Cardiac muscle cell (in vitro differentiated cells and primary cell): ENCODE data around the gene ADAP1. TPM values are rescaled to one million over a fixed set of nuclear protein-coding genes. Genes with fewer than 3 reads are reported as not detected.

ENCODE experiments used
- DNase-seq, 2 donors: peaks; one replicate each; pipeline versions ENCODE4 v3.0.0 to v3.0.0-alpha.2; 2010 to 2017; ENCODE audit warnings: low read depth in 1 of 2, low spot score in 1 of 2
- H3K27ac ChIP-seq: fragments of 200-600 bp; sonication (generic); 2 replicates; pipeline ENCODE4 v1.5.1; 2016
- H3K27me3 ChIP-seq: fragments of 200-600 bp; sonication (generic); 2 replicates; pipeline ENCODE4 v1.6.0; 2016; ENCODE audit warnings: control low read depth
- H3K36me3 ChIP-seq: fragments of 200-600 bp; sonication (generic); 2 replicates; pipeline ENCODE4 v1.5.1; 2016; ENCODE audit warnings: control low read depth
- H3K4me1 ChIP-seq: fragments of 200-600 bp; sonication (generic); 2 replicates; pipeline ENCODE4 v1.8.1; 2017; ENCODE audit warnings: low read depth, mild to moderate bottlenecking, mixed run types
- H3K4me3 ChIP-seq: fragments of 200-600 bp; sonication (generic); 2 replicates; pipeline ENCODE4 v1.5.1; 2016; ENCODE audit warnings: mild to moderate bottlenecking
- H3K9me3 ChIP-seq: fragments of 200-600 bp; sonication (generic); 2 replicates; pipeline ENCODE4 v1.5.1; 2017; ENCODE audit warnings: low read depth, mild to moderate bottlenecking, control low read depth
- polyA plus RNA-seq: library from polyadenylated mRNA; unstranded; fragments of >200 nt; fragmentation: Nextera tagmentation; extraction: Ambion mirVana; gene quantifications from 2 replicates; pipeline ENCODE4 v1.2.1, GENCODE V29; 2016
- total RNA-seq: library from RNA; depleted of rRNA; stranded (reverse); fragments of >200 nt; gene quantifications from 2 replicates; pipeline ENCODE4 v1.2.3, GENCODE V29; 2016
- TF ChIP-seq, protein P1 (sequence below): IDR thresholded peaks from 2 replicates; pipeline ENCODE4 v1.5.1; 2012; ENCODE audit warnings: low read depth, mild to moderate bottlenecking, low read length

The ADAP1 gene
- total and polyA plus RNA-seq, 2 experiments from 2014 or later, result 12.0 to 14.4 TPM

DNA sequence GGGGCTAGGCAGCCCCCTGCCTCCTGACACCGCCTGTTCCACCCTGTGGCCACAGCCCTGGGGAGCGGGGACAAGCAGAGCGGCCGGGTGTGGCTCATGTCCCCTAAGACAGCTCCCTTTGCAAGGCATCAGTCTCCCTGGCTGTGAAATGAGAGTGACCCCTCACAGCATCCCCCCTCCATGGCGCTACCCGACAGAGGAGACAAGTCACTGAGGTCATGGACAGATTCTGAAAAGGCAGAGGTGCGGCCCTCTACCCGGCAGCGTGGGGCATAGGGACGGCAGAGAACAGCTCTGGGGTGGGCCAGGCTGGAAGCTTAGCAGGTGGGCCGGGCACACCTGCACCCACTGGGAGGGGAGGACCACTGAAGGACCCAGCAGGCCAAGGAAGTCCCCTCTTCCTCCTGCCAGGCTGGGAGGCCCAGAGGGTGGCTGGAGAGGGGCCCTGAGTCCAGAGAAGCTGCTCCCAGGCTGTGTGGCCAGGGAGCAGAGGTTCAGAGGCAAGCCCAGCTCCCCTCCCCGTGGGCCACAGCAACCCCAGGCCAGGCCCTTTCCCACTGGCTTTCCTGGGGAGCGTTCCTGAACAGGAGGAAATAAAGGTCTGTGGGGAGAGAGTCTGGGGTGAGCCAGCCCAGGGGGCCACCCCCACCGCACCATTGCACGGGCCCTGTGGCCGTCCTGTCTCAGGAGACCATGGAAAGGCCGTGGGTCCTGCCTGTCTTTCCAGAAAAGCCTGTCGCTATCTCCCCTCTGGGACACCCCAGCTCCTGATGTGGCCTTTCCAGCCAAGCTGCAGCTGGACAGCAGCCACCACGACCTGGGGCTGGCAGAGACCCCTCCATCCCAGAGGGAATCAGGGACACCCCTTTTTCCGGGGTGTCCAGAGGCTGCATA lies 1.7 kb downstream of the ADAP1 start:
- H3K4me3 ChIP-seq, result peak overlapping the region; percentile 66
- H3K36me3 ChIP-seq, result no peaks in the 10 kb centered on the region

DNA sequence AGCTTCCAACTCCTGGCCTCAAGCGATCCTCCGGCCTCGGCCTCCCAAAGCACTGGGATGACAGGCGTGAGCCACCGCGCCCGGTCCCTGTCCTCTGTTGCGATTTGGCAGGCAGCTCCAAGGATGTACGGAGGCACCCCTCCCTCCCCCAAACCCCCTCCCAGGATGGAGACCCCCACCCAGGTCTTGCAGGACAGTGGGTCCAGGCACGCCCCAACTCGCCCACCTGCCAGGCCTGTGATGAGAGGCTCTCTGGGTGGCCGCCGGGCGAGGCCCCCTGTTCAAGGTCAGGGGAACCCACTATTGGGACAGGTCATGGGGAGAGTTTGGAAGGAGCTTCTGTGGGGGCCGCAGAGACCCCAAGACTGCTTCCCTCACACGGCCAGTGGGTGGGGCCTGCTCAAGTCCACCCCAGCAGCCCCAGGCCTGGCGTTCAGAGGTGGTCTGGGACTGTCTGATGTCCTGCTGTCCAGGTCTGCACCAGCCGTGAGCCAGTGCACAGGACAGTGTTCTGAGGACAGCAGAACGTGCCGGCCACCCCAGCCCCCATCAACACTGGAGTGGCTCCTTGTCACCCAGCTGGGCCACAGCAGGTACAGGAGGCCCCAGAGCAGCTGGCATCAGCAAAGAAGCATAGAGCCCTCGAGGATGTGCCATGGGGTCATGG lies 2.5 kb downstream of the ADAP1 start:
- no peak for DNase-seq
- H3K4me3 ChIP-seq, result no peak overlapping the region
- no peaks in the 10 kb centered on the region for H3K9me3 ChIP-seq
- no peaks in the 10 kb centered on the region for H3K36me3 ChIP-seq
- H3K27me3 ChIP-seq, result peaks cover 34% of the 10 kb centered on the region
- TF ChIP-seq, protein P1, sequence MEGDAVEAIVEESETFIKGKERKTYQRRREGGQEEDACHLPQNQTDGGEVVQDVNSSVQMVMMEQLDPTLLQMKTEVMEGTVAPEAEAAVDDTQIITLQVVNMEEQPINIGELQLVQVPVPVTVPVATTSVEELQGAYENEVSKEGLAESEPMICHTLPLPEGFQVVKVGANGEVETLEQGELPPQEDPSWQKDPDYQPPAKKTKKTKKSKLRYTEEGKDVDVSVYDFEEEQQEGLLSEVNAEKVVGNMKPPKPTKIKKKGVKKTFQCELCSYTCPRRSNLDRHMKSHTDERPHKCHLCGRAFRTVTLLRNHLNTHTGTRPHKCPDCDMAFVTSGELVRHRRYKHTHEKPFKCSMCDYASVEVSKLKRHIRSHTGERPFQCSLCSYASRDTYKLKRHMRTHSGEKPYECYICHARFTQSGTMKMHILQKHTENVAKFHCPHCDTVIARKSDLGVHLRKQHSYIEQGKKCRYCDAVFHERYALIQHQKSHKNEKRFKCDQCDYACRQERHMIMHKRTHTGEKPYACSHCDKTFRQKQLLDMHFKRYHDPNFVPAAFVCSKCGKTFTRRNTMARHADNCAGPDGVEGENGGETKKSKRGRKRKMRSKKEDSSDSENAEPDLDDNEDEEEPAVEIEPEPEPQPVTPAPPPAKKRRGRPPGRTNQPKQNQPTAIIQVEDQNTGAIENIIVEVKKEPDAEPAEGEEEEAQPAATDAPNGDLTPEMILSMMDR, result no peak
- no peaks in the 10 kb centered on the region for H3K4me1 ChIP-seq
- H3K27ac ChIP-seq, result no peak overlapping the region

More for the DNA sequence above, 1.7 kb downstream of the ADAP1 start:
- TF ChIP-seq, protein P1, result no peak
- Histone ChIP-seq H3K9me3 (no peaks in the 10 kb centered on the region), H3K27ac (no peak overlapping the region), H3K27me3 (peaks cover 34% of the 10 kb centered on the region), H3K4me1 (no peaks in the 10 kb centered on the region)
- no peak for DNase-seq

DNA sequence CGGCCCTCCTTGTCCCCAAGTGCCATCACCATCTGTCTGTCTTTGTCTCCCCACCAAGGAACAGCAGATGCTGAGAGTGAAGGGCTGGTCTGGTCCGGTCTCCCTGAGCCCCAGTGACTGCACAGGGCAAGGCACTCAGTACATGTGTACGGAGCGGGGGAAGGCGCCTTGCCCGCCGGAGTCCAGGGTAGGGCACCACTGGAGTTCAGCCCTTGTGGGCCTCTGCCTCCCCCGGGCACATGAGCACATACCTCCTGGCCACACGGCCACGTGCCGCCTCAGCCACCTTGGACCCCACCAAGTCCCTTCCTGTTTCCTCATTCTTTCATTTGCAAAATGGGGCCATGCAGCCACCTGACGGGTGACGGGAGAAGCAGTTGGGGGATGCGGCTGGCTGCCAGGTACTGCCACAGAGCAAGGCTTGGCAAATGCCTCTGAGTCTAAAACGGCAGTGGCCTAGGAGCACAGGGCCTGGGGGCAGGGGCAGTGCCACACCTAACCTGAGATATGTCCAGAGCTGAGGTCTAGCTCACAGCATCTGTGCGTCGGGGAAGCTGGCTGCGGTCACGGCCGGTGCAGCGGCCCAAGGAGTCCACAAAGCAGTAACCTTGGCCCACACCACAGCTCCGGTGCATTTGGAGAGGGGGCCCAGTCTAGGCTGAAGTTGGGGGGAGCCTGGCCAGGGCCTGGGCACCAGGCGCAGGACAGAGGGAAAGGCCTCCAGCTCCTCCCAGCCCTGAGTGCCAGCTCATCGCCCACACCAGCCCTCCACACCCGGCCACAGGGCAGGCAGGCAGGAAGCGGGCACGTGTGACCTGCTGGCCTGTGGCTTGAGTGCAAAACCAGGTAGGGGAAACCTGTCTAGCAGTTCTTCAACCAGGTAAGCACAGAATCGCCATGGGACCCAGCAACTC lies 5.2 kb downstream of the ADAP1 start:
- H3K4me3 ChIP-seq, result no peak overlapping the region
- H3K36me3 ChIP-seq, result no peaks in the 10 kb centered on the region
- H3K9me3 ChIP-seq, result no peaks in the 10 kb centered on the region
- no peaks in the 10 kb centered on the region for H3K4me1 ChIP-seq
- no peak overlapping the region for H3K27ac ChIP-seq
- no peak for DNase-seq
- TF ChIP-seq, protein P1, result no peak
- peaks cover 21% of the 10 kb centered on the region for H3K27me3 ChIP-seq

DNA sequence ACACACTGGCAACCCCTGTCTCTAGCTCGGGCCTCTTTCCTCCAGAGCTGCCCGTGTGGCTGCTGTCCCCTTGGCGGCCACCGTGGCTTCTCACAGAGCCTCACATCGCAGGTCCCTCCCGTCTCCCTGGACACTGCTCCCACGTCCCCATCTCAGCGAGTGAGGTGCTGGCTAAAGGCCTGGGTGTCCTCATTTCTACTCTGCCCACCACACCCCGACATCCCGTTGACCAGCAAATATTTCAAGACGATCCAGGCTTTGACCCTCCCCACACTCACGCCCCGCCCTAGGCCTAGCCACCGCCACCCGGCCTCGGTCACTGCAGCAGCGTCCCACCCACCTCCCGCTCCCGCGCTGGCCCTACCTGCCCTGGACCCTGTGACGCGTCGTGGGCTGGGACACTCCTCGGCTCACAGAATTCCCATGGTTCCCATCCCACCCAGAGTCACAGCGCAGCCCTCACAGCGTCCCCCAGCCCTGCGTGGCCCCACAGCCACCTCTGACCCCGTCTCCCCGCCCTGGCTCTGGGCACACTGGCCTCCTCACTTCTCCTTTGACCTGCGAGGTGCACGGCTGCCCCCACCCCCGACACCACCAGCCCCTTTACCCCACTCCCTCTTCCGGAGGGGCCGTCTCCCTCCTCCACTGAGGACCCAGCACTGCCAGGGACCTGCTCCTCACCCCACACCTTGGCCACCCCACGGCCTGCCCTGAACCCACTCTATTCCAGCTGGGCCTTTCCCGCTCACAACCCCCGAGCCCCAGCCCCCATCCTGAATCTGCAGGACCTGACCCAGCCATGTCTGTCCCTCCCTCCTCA lies 6.9 kb downstream of the ADAP1 start:
- no peak overlapping the region for H3K27ac ChIP-seq
- H3K27me3 ChIP-seq, result peaks cover 12% of the 10 kb centered on the region
- TF ChIP-seq, protein P1, result no peak
- no peaks in the 10 kb centered on the region for H3K36me3 ChIP-seq
- H3K4me3 ChIP-seq, result no peak overlapping the region
- H3K9me3 ChIP-seq, result no peaks in the 10 kb centered on the region
- no peaks in the 10 kb centered on the region for H3K4me1 ChIP-seq
- DNase-seq, result no peak
